Measurements from ENCODE around the gene ADH6. TPM values are rescaled to one million over a fixed set of nuclear protein-coding genes. Genes with fewer than 3 reads are reported as not detected.

Gene ADH6
- total and polyA plus RNA-seq, 2 of the 13 experiments (the other 11 are each of a cell fraction or from before 2014, with no cell fraction given) = 39.8 to 73.9 TPM

- no peaks in the 10 kb centered on the region for H4K20me1 ChIP-seq (ENCODE audit: insufficient read depth, low read length)
- H3K79me2 ChIP-seq (ENCODE audit: insufficient read depth, low read length) = peaks cover 20% of the 10 kb centered on the region
- FAIRE-seq (no peak), DNase-seq (ENCODE audit: low spot score) (no peak), ATAC-seq (no peak)
- peaks cover 46% of the 10 kb centered on the region for H3K4me1 ChIP-seq (ENCODE audit: insufficient read depth, low read length)
- H3K4me2 ChIP-seq (ENCODE audit: low read depth, low read length) = no peak overlapping the region
- no peak overlapping the region for H3K27ac ChIP-seq (ENCODE audit: extremely low read length, insufficient read depth, low read length)
- intact Hi-C loops (cut with micrococcal nuclease; ENCODE audit: unreplicated experiment) = loop anchor here (5.0 to 10.0 kb wide), 2 partner anchors 131 to 187 kb away; partner anchors contain the start of gene ADH5
- CTCF ChIA-PET (ENCODE audit: low intra/inter-chr PET ratio, low total read pairs) = no interaction called here
- 98% methylated on average over 3 of the region's 3 CpGs for WGBS (ENCODE audit: low lambda C conversion rate)
- peaks cover 7 to 17% of the 10 kb centered on the region in 2 experiments; a peak in 4 of 5 replicates for H3K36me3 ChIP-seq (replicated peaks in 1 of 2; ENCODE audit: control insufficient read depth in 1 of 2, insufficient read depth in 2 of 2, low read length in 2 of 2)
- H3K9ac ChIP-seq (ENCODE audit: insufficient read depth, low read depth, low read length) = no peak overlapping the region
- H3K4me3 ChIP-seq (replicated peaks in 1 of 3; ENCODE audit: insufficient read depth in 1 of 3, low read depth in 2 of 3, low read length in 3 of 3) = no peak overlapping the region
- H3K27me3 ChIP-seq (ENCODE audit: control insufficient read depth in 1 of 2, insufficient read depth in 2 of 2, low read length in 2 of 2) = no peaks in the 10 kb centered on the region; a peak in 1 of 5 replicates
- H2AFZ ChIP-seq (ENCODE audit: low read length) = no peak overlapping the region
- no peaks in the 10 kb centered on the region for H3K9me3 ChIP-seq (ENCODE audit: low read length)
- TF ChIP-seq POLR2G (IDR thresholded peaks at IDR 0.05; ENCODE audit: low read depth, low read length) = no peak
- no peak for TF ChIP-seq ZNF468 (CRISPR knock-in tag; IDR thresholded peaks at IDR 0.05)
- no peak for TF ChIP-seq ZUFSP (CRISPR knock-in tag; IDR thresholded peaks at IDR 0.05; ENCODE audit: borderline replicate concordance)
- no peak for TF ChIP-seq PHF5A (CRISPR knock-in tag; IDR thresholded peaks at IDR 0.05; ENCODE audit: low read depth, unreplicated experiment)
- no peak for TF ChIP-seq ARNT (IDR thresholded peaks at IDR 0.05)
- no peak for TF ChIP-seq NRL (CRISPR knock-in tag; IDR thresholded peaks at IDR 0.05; ENCODE audit: borderline replicate concordance)
- TF ChIP-seq DMTF1 (CRISPR knock-in tag; IDR thresholded peaks at IDR 0.05) = no peak
- TF ChIP-seq, protein P1, sequence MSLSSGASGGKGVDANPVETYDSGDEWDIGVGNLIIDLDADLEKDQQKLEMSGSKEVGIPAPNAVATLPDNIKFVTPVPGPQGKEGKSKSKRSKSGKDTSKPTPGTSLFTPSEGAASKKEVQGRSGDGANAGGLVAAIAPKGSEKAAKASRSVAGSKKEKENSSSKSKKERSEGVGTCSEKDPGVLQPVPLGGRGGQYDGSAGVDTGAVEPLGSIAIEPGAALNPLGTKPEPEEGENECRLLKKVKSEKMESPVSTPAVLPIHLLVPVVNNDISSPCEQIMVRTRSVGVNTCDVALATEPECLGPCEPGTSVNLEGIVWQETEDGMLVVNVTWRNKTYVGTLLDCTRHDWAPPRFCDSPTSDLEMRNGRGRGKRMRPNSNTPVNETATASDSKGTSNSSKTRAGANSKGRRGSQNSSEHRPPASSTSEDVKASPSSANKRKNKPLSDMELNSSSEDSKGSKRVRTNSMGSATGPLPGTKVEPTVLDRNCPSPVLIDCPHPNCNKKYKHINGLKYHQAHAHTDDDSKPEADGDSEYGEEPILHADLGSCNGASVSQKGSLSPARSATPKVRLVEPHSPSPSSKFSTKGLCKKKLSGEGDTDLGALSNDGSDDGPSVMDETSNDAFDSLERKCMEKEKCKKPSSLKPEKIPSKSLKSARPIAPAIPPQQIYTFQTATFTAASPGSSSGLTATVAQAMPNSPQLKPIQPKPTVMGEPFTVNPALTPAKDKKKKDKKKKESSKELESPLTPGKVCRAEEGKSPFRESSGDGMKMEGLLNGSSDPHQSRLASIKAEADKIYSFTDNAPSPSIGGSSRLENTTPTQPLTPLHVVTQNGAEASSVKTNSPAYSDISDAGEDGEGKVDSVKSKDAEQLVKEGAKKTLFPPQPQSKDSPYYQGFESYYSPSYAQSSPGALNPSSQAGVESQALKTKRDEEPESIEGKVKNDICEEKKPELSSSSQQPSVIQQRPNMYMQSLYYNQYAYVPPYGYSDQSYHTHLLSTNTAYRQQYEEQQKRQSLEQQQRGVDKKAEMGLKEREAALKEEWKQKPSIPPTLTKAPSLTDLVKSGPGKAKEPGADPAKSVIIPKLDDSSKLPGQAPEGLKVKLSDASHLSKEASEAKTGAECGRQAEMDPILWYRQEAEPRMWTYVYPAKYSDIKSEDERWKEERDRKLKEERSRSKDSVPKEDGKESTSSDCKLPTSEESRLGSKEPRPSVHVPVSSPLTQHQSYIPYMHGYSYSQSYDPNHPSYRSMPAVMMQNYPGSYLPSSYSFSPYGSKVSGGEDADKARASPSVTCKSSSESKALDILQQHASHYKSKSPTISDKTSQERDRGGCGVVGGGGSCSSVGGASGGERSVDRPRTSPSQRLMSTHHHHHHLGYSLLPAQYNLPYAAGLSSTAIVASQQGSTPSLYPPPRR (CRISPR knock-in tag; IDR thresholded peaks at IDR 0.05; ENCODE audit: borderline replicate concordance) = no peak
- no peak for TF ChIP-seq ZNF124 (CRISPR knock-in tag; IDR thresholded peaks at IDR 0.05)
- TF ChIP-seq POLR2A (IDR thresholded peaks at IDR 0.05; ENCODE audit: insufficient read depth in 1 of 2, low read depth in 2 of 2, low read length in 2 of 2) = no peak
- TF ChIP-seq YEATS4 (CRISPR knock-in tag; IDR thresholded peaks at IDR 0.05; ENCODE audit: borderline replicate concordance) = no peak
- TF ChIP-seq, protein P2, sequence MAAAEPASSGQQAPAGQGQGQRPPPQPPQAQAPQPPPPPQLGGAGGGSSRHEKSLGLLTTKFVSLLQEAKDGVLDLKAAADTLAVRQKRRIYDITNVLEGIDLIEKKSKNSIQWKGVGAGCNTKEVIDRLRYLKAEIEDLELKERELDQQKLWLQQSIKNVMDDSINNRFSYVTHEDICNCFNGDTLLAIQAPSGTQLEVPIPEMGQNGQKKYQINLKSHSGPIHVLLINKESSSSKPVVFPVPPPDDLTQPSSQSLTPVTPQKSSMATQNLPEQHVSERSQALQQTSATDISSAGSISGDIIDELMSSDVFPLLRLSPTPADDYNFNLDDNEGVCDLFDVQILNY (CRISPR knock-in tag; conservative IDR thresholded peaks at IDR 0.05) = no peak
- no peak for TF ChIP-seq ZNF775 (CRISPR knock-in tag; IDR thresholded peaks at IDR 0.05; ENCODE audit: borderline replicate concordance)
- no peak for TF ChIP-seq TCF7 (IDR thresholded peaks at IDR 0.05; ENCODE audit: low read depth)
- BruUV-seq (replicated peaks) = no TSS peak
- in situ Hi-C loops (cut with HindIII; ENCODE audit: extremely low pct_ligation_motif_present, low pct_unique_long_range_greater_than_20kb) = no loop called here
- POLR2A ChIA-PET = no interaction called here
Measured at GRCh38 chr4:99215521-99215920, 3.5 kb downstream of the ADH6 start.

Measured in HepG2 (cell line).